SK-N-SH (cell line): ENCODE results near the gene LECT2. TPM values are rescaled to one million over a fixed set of nuclear protein-coding genes. Genes with fewer than 3 reads are reported as not detected.

Source experiments
- CTCF ChIA-PET: fragments of 300-600, 350-600 bp; formaldehyde crosslinking; extraction: SDS; loops from one replicate; lab custom pipeline; 2021; lab: Yijun Ruan, JAX
- POLR2A ChIA-PET: fragments of 350-600 bp; sonication (Branson Sonifier 250); formaldehyde crosslinking; extraction: SDS; loops from one replicate; lab custom pipeline; 2020; ENCODE audit warnings: antibody characterized with exemption, inconsistent platforms; lab: Yijun Ruan, JAX
- DNase-seq: peaks from one replicate; pipeline ENCODE4 v3.0.0; 2012
- H2AFZ ChIP-seq: fragments of 200-600 bp; sonication (generic); 2 replicates; pipeline ENCODE4 v1.8.1; 2016; ENCODE audit warnings: antibody characterized with exemption, mild to moderate bottlenecking, low read depth
- H3F3A ChIP-seq: fragments of 200-600 bp; sonication (generic); replicated peaks from 2 replicates; pipeline ENCODE3; 2016; ENCODE audit warnings: antibody characterized with exemption, mild to moderate bottlenecking; ENCODE audit not compliant: insufficient read depth
- H3K27ac ChIP-seq, 2 experiments: fragments of 200-500 bp in 1 of 2; fragments of 200-600 bp in 1 of 2; sonication (Bioruptor generic) in 1 of 2; sonication (generic), shearing (Covaris generic) in 1 of 2; 2 replicates each; pipeline versions ENCODE4 v1.5.1 to v1.6.1; 2014 to 2016; ENCODE audit warnings: low read depth in 2 of 2, inconsistent platforms in 1 of 2, low read length in 1 of 2, mild to moderate bottlenecking in 1 of 2, mixed read lengths in 1 of 2
- H3K27me3 ChIP-seq: fragments of 200-600 bp; sonication (generic), shearing (Covaris generic); 2 replicates; pipeline ENCODE4 v1.6.1; 2016; ENCODE audit warnings: mixed run types; ENCODE audit not compliant: insufficient read depth
- H3K36me3 ChIP-seq, 2 experiments: fragments of 200-500 bp in 1 of 2; fragments of 200-600 bp in 1 of 2; sonication (Bioruptor generic) in 1 of 2; sonication (generic) in 1 of 2; replicated peaks in 1 of 2; 2 replicates each; pipeline versions ENCODE3 to v1.5.1; 2014 to 2016; ENCODE audit warnings: low read length in 1 of 2, mild to moderate bottlenecking in 1 of 2; ENCODE audit not compliant: insufficient read depth in 2 of 2, control insufficient read depth in 1 of 2
- H3K4me1 ChIP-seq, 2 experiments: fragments of 200-500 bp in 1 of 2; fragments of 200-600 bp in 1 of 2; sonication (Bioruptor generic) in 1 of 2; sonication (generic), shearing (Covaris generic) in 1 of 2; 2 replicates each; pipeline versions ENCODE4 v1.5.1 to v1.6.1; 2014 to 2016; ENCODE audit warnings: low read depth in 1 of 2, low read length in 1 of 2, mixed run types in 1 of 2; ENCODE audit not compliant: insufficient read depth in 2 of 2, control insufficient read depth in 1 of 2
- H3K4me2 ChIP-seq: fragments of 200-600 bp; sonication (generic), shearing (Covaris generic); 2 replicates; pipeline ENCODE4 v1.6.1; 2017; ENCODE audit warnings: mixed run types
- H3K4me3 ChIP-seq, 2 experiments: fragments of 200-500 bp in 1 of 2; fragments of 200-600 bp in 1 of 2; sonication (Bioruptor generic) in 1 of 2; sonication (generic), shearing (Covaris generic) in 1 of 2; 2 replicates each; pipeline versions ENCODE4 v1.5.1 to v1.8.1; 2014 to 2016; ENCODE audit warnings: low read depth in 2 of 2, inconsistent platforms in 1 of 2, low read length in 1 of 2, mild to moderate bottlenecking in 1 of 2, mixed read lengths in 1 of 2, moderate library complexity in 1 of 2
- H3K79me2 ChIP-seq: fragments of 200-600 bp; sonication (generic); 2 replicates; pipeline ENCODE4 v1.8.1; 2017; ENCODE audit warnings: mild to moderate bottlenecking; ENCODE audit not compliant: insufficient read depth
- H3K9ac ChIP-seq: fragments of 200-600 bp; sonication (generic); 2 replicates; pipeline ENCODE4 v1.6.1; 2017; ENCODE audit warnings: mixed run types
- H3K9me2 ChIP-seq: fragments of 200-600 bp; sonication (generic); 2 replicates; pipeline ENCODE4 v1.6.1; 2017; ENCODE audit warnings: mixed run types
- H3K9me3 ChIP-seq: fragments of 200-600 bp; sonication (generic); 2 replicates; pipeline ENCODE4 v1.6.1; 2017; ENCODE audit warnings: mixed run types, mild to moderate bottlenecking, moderate library complexity
- H4K20me1 ChIP-seq: fragments of 200-600 bp; sonication (generic); 2 replicates; pipeline ENCODE4 v1.6.1; 2017; ENCODE audit warnings: mild to moderate bottlenecking, mixed run types; ENCODE audit not compliant: insufficient read depth
- EZH2phosphoT487 ChIP-seq: fragments of 200-600 bp; sonication (generic); IDR thresholded peaks from 2 replicates; pipeline ENCODE4 v1.6.1; 2017; ENCODE audit warnings: low read depth, mixed run types, mild to moderate bottlenecking, antibody characterized with exemption, moderate library complexity, borderline replicate concordance
- FOSL2 ChIP-seq: IDR thresholded peaks from 2 replicates; pipeline ENCODE4 v1.4.0; 2012; ENCODE audit warnings: low read depth, mild to moderate bottlenecking, moderate library complexity, borderline replicate concordance
- GABPA ChIP-seq: IDR thresholded peaks from 2 replicates; pipeline ENCODE4 v1.4.0; 2012; ENCODE audit warnings: low read depth, mild to moderate bottlenecking
- GATA2 ChIP-seq: sonication (generic); formaldehyde crosslinking; IDR thresholded peaks from 2 replicates; pipeline ENCODE4 v1.5.0; 2020; ENCODE audit warnings: mild to moderate bottlenecking, missing genetic modification reagents
- JUND ChIP-seq: IDR thresholded peaks from 2 replicates; pipeline ENCODE4 v1.4.0; 2012
- MEF2A ChIP-seq: IDR thresholded peaks from 2 replicates; pipeline ENCODE4 v1.4.0; 2012; ENCODE audit warnings: low read depth, borderline replicate concordance
- MXI1 ChIP-seq: IDR thresholded peaks from 2 replicates; pipeline ENCODE4 v1.6.1; 2012; ENCODE audit warnings: mild to moderate bottlenecking, low read depth, low read length, improper control_type of control experiment
- NFIC ChIP-seq: IDR thresholded peaks from 2 replicates; pipeline ENCODE4 v1.4.0; 2012; ENCODE audit warnings: borderline replicate concordance
- POLR2AphosphoS5 ChIP-seq: IDR thresholded peaks from 2 replicates; pipeline ENCODE4 v1.6.1; 2012; ENCODE audit warnings: low read depth, low read length
- SIN3A ChIP-seq: IDR thresholded peaks from 2 replicates; pipeline ENCODE4 v1.6.1; 2012; ENCODE audit warnings: low read depth, mild to moderate bottlenecking, low read length, moderate library complexity, borderline replicate concordance
- TAF1 ChIP-seq: IDR thresholded peaks from 2 replicates; pipeline ENCODE4 v1.6.1; 2012; ENCODE audit warnings: low read depth, mild to moderate bottlenecking, low read length, moderate library complexity, borderline replicate concordance
- YY1 ChIP-seq: IDR thresholded peaks from 2 replicates; pipeline ENCODE4 v1.4.0; 2012; ENCODE audit warnings: low read depth, mild to moderate bottlenecking
- WGBS: methylation state at CpG from one replicate; pipeline ENCODE4 v1.1.6; 2017; ENCODE audit warnings: low lambda C conversion rate; 5-methylcytosine and 5-hydroxymethylcytosine counted together
- polyA plus RNA-seq, 3 experiments: library from polyadenylated mRNA; depleted of rRNA; stranded (reverse); fragments of >200 nt; gene quantifications; 2 replicates each; pipeline ENCODE4 v1.2.3, GENCODE V29; 2012
- TF ChIP-seq, protein P1 (sequence below): IDR thresholded peaks from 2 replicates; pipeline ENCODE4 v1.4.0; 2012; ENCODE audit warnings: low read depth, borderline replicate concordance
- TF ChIP-seq, protein P2 (sequence below): fragments of 150-350 bp; IDR thresholded peaks from 2 replicates; pipeline ENCODE4 v1.6.1; 2016; ENCODE audit warnings: mild to moderate bottlenecking, low read depth, low read length
- TF ChIP-seq, protein P3 (sequence below): IDR thresholded peaks from 2 replicates; pipeline ENCODE4 v1.4.0; 2012; ENCODE audit warnings: low read depth

The LECT2 gene
- polyA plus RNA-seq, 1 of the 3 experiments (the other 2 are of a cell fraction), result 0.18 TPM

DNA sequence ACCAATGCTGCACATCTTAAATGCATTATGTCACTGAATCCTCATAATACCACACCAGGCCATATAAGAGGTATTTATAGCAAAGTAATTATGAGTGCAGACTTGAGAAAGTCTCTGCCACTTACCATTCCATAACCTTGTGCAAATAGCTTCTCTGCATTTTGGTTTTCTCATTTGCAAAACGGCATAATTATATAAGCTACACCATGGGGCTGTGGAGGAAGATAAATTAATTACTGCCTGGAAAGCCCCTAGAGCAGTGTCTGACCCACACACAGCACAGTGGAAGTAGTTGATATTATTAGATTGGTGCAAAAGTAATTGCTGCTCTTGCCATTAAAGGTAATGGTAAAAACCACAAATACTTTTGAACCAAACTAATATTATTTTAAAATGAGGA, 49.6 kb downstream of the LECT2 start:
- no peak for TF ChIP-seq POLR2AphosphoS5
- TF ChIP-seq, all 33 proteins: peak for 0
- ChIA-PET CTCF (interaction anchor here (1.0 to 2.4 kb wide), 5 partner anchors 12 to 308 kb away, joined by 3 to 8 read pairs (median 4); no protein-coding TSS in a partner anchor), POLR2A (no interaction called here)
- Histone ChIP-seq H3K9ac (no peak overlapping the region), H3K36me3 (no peaks in the 10 kb centered on the region), H3K9me3 (no peaks in the 10 kb centered on the region), H3K4me1 (peaks cover 0 to 3% of the 10 kb centered on the region in 2 experiments; a peak in 1 of 4 replicates), H3K9me2 (no peaks in the 10 kb centered on the region), H3K79me2 (no peaks in the 10 kb centered on the region), H4K20me1 (no peaks in the 10 kb centered on the region), H3K4me2 (no peak overlapping the region), H3K4me3 (no peak overlapping the region), H3K27me3 (peaks cover 10% of the 10 kb centered on the region; the same call in 1 of the 2 replicates), H3K27ac (no peak overlapping the region), H3F3A (no peaks in the 10 kb centered on the region), H2AFZ (no peak overlapping the region)
- 4% methylated on average over 1 of the region's 1 CpG for WGBS
- no peak for DNase-seq

DNA sequence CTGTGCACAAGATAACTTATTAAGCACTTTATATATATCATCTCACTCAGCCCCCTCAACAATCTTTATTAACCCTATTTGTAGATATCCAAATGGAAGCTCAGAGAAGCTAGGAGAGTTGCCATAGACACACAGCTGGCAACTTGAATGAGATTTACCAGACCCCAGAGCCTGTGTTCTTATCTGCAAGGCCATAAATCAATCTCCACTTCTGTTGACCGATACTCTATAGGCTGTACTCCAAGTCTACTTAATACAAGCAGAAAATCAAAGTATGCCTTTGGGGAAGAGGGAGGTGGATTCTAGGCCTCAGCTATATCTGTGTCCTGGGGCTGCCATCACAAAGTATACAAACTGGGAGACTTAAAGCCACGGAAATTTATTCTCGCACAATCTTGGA, 53.1 kb downstream of the LECT2 start:
- DNase-seq, result no peak
- POLR2A ChIA-PET, result no interaction called here
- Histone ChIP-seq H3K4me1 (peaks cover 0 to 3% of the 10 kb centered on the region in 2 experiments; a peak in 1 of 4 replicates), H3K36me3 (no peaks in the 10 kb centered on the region), H3K9ac (no peak overlapping the region), H3K4me3 (no peak overlapping the region), H3K27ac (no peak overlapping the region), H3F3A (no peaks in the 10 kb centered on the region), H3K9me3 (no peaks in the 10 kb centered on the region), H2AFZ (no peak overlapping the region), H4K20me1 (no peaks in the 10 kb centered on the region), H3K9me2 (no peaks in the 10 kb centered on the region), H3K79me2 (no peaks in the 10 kb centered on the region), H3K4me2 (no peak overlapping the region), H3K27me3 (no peaks in the 10 kb centered on the region; the same call in 1 of the 2 replicates)
- CTCF ChIA-PET, result interaction anchor here (0.9 to 1.5 kb wide), 2 partner anchors 310 to 461 kb away, joined by 3 to 4 read pairs; no protein-coding TSS in a partner anchor
- 16% methylated on average over 3 of the region's 3 CpGs for WGBS
- TF ChIP-seq TAF1 (no peak), GABPA (no peak), MXI1 (no peak)

DNA sequence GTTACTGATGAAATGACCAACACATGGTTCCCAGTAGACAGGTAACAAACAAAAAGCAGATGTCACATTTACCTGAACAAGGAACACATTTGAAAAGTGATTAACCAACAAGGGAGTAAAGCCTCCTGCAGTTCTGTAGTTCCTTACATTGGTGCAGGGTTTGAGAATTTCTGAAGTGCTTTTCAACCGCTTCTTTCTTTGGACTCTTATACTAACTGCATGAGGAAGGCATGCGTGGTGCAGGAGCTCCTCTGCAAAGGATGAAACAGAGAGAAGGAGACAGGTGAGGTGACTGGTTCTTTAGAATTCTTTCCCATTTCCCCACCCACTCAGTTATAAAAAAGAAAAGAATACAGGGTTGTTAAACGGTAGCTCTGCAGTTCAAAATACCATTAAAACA, 54.5 kb downstream of the LECT2 start:
- H3K36me3 ChIP-seq, result no peaks in the 10 kb centered on the region
- H3K9me3 ChIP-seq, result no peaks in the 10 kb centered on the region
- no peak overlapping the region for H2AFZ ChIP-seq
- no peaks in the 10 kb centered on the region for H3F3A ChIP-seq
- POLR2A ChIA-PET, result interaction anchor here (0.6 kb wide), 1 partner anchor 931 kb away, joined by 3 read pairs; no protein-coding TSS in a partner anchor
- 61% methylated on average over 3 of the region's 3 CpGs for WGBS
- no peak for DNase-seq
- H4K20me1 ChIP-seq, result no peaks in the 10 kb centered on the region
- H3K9me2 ChIP-seq, result no peaks in the 10 kb centered on the region
- H3K4me2 ChIP-seq, result no peak overlapping the region
- no peak for TF ChIP-seq EZH2phosphoT487
- TF ChIP-seq, protein P1, sequence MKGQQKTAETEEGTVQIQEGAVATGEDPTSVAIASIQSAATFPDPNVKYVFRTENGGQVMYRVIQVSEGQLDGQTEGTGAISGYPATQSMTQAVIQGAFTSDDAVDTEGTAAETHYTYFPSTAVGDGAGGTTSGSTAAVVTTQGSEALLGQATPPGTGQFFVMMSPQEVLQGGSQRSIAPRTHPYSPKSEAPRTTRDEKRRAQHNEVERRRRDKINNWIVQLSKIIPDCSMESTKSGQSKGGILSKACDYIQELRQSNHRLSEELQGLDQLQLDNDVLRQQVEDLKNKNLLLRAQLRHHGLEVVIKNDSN, result no peak
- TF ChIP-seq, protein P2, sequence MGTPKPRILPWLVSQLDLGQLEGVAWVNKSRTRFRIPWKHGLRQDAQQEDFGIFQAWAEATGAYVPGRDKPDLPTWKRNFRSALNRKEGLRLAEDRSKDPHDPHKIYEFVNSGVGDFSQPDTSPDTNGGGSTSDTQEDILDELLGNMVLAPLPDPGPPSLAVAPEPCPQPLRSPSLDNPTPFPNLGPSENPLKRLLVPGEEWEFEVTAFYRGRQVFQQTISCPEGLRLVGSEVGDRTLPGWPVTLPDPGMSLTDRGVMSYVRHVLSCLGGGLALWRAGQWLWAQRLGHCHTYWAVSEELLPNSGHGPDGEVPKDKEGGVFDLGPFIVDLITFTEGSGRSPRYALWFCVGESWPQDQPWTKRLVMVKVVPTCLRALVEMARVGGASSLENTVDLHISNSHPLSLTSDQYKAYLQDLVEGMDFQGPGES, result no peak
- TF ChIP-seq MEF2A, result no peak
- TF ChIP-seq YY1, result no peak
- no peak for TF ChIP-seq NFIC
- TF ChIP-seq, protein P3, sequence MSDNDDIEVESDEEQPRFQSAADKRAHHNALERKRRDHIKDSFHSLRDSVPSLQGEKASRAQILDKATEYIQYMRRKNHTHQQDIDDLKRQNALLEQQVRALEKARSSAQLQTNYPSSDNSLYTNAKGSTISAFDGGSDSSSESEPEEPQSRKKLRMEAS, result no peak
- no peak for TF ChIP-seq FOSL2
- no peak for TF ChIP-seq POLR2AphosphoS5
- TF ChIP-seq SIN3A, result no peak
- no peak for TF ChIP-seq JUND
- no peak for TF ChIP-seq GATA2
- H3K79me2 ChIP-seq, result no peaks in the 10 kb centered on the region
- no peak overlapping the region for H3K9ac ChIP-seq
- H3K4me3 ChIP-seq, result no peak overlapping the region
- no peak overlapping the region for H3K27ac ChIP-seq
- no peaks in the 10 kb centered on the region; the same call in 1 of the 2 replicates for H3K27me3 ChIP-seq
- CTCF ChIA-PET, result interaction anchor here (0.6 to 2.5 kb wide), 5 partner anchors 12 to 347 kb away, joined by 3 to 9 read pairs (median 3); no protein-coding TSS in a partner anchor
- peaks cover 0 to 3% of the 10 kb centered on the region in 2 experiments; a peak in 1 of 4 replicates for H3K4me1 ChIP-seq
